HEK293 (cell line): ENCODE measurements around the gene MBD3L2.
"Not testable (repeated sequence)": the region's sequence is repeated elsewhere in the genome, so short reads cannot be mapped to it uniquely, and the experiment has no call there.

Source experiments
- CTCF ChIA-PET: fragments of 350-600 bp; formaldehyde crosslinking; extraction: SDS; loops from one replicate; lab custom pipeline; 2021; ENCODE audit warnings: antibody characterized with exemption; lab: Yijun Ruan, JAX
- POLR2A ChIA-PET: fragments of 300-600 bp; formaldehyde crosslinking; extraction: SDS; loops from one replicate; lab custom pipeline; 2020; ENCODE audit warnings: antibody characterized with exemption, inconsistent platforms; lab: Yijun Ruan, JAX
- H3K27ac ChIP-seq: fragments of 200-500 bp; sonication (Bioruptor generic); 2 replicates; pipeline ENCODE4 v1.5.1; 2014; ENCODE audit warnings: low read depth, low read length, control low read depth, inconsistent platforms; ENCODE audit errors: extremely low read depth
- H3K36me3 ChIP-seq, 2 experiments: fragments of 200-500 bp in 1 of 2; sonication (Bioruptor generic) in 1 of 2; 1 replicate in 1 of 2; 2 replicates in 1 of 2; pipeline ENCODE4 v1.5.1; 2014 to 2017; ENCODE audit warnings: inconsistent platforms in 2 of 2, low read length in 2 of 2; ENCODE audit not compliant: control insufficient read depth in 2 of 2, insufficient read depth in 1 of 2
- H3K4me1 ChIP-seq: fragments of 200-500 bp; sonication (Bioruptor generic); 2 replicates; pipeline ENCODE4 v1.5.1; 2014; ENCODE audit warnings: mild to moderate bottlenecking, low read length, inconsistent platforms; ENCODE audit not compliant: control insufficient read depth, insufficient read depth
- H3K4me3 ChIP-seq: 2 replicates; pipeline ENCODE4 v1.5.1; 2011; ENCODE audit warnings: low read depth, mild to moderate bottlenecking, control low read depth, low read length, moderate library complexity
- H3K9me3 ChIP-seq: fragments of 200-500 bp; sonication (Bioruptor generic); 2 replicates; pipeline ENCODE4 v1.5.1; 2014; ENCODE audit warnings: low read depth, low read length, inconsistent platforms; ENCODE audit not compliant: control insufficient read depth, insufficient read depth

Gene MBD3L2

DNA sequence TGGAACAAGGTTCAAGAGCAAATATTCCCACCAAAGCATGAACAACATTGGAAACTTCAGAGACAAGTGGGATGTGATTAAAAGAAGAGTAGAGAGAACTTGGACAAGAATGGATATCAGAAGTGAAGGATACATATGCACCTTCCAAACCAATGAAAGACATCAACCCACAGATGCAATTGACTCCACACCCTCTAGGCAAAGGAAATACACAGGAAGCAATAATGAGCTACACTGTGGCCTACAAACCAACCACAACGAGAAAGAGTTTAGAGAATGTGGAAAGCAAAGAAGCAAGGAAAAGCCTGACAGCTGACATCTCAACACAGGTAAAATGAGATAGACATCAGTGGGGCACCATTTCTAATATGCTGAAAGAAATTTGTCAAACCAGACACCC is 20.3 kb upstream of the MBD3L2 start:
- H3K4me1 ChIP-seq, H3K4me3 ChIP-seq, CTCF ChIA-PET, POLR2A ChIA-PET, H3K27ac ChIP-seq, H3K9me3 ChIP-seq, H3K36me3 ChIP-seq: not testable (repeated sequence)

DNA sequence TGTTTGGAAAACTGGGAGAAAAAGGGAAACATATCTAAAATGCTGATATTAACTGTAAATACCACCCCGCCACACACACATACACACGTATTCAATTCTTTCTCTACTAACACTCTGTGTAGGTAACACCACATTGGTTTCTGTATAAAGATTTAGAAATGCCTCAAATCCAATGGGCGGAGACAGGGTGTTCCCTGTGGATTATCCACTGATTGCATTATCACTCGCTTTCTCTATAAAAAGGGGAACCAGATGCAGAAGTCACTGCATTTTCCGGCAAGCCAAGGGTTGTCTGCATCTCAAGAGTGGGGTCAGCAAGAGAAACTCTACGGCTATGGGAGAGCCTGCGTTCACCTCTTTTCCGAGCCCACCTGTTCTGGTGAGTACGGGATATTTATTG is 18.8 kb upstream of the MBD3L2 start, which contains the start of gene MBD3L5:
TSS of gene MBD3L5 (plus strand) at position 301 of the 400 bp plus-strand sequence. CDS start at position 335, 34 bp downstream.
- H3K27ac ChIP-seq, H3K4me1 ChIP-seq, H3K9me3 ChIP-seq, H3K36me3 ChIP-seq, CTCF ChIA-PET, H3K4me3 ChIP-seq: not testable (repeated sequence)
- POLR2A ChIA-PET = interaction anchor here (0.6 kb wide), 1 partner anchor 69 kb away, joined by 3 read pairs; no protein-coding TSS in a partner anchor

DNA sequence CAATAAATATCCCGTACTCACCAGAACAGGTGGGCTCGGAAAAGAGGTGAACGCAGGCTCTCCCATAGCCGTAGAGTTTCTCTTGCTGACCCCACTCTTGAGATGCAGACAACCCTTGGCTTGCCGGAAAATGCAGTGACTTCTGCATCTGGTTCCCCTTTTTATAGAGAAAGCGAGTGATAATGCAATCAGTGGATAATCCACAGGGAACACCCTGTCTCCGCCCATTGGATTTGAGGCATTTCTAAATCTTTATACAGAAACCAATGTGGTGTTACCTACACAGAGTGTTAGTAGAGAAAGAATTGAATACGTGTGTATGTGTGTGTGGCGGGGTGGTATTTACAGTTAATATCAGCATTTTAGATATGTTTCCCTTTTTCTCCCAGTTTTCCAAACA is 9.0 kb upstream of the MBD3L2 start, which contains the start of gene MBD3L4:
TSS of gene MBD3L4 (minus strand) at position 101 of the 400 bp plus-strand sequence. CDS start at position 66, 35 bp downstream.
- H3K9me3 ChIP-seq, H3K4me1 ChIP-seq, H3K4me3 ChIP-seq, H3K36me3 ChIP-seq, POLR2A ChIA-PET, CTCF ChIA-PET, H3K27ac ChIP-seq: not testable (repeated sequence)

GRCh38 chr19:7041563-7041962 is 7.6 kb upstream of the MBD3L2 start:
- H3K4me1 ChIP-seq, H3K9me3 ChIP-seq, H3K36me3 ChIP-seq, POLR2A ChIA-PET, H3K4me3 ChIP-seq, CTCF ChIA-PET, H3K27ac ChIP-seq: not testable (repeated sequence)

DNA sequence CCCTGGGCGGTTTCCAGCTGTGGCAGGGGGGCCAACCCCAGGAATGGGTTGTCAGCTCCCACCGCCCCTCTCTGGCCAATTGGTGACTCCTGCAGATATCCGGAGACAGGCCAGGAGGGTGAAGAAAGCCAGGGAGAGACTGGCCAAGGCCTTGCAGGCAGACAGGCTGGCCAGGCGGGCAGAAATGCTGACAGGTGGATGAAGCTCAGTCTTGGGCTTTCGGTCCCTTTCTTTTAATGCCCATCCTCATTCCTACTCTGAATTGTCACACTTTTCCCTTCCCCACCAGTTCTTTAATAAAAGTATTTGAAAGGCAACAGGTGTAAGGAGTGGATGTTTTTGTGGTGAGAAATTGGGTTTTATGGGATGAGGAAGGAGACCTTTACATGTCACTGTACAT is 2.3 kb downstream of the MBD3L2 start:
- H3K36me3 ChIP-seq, H3K9me3 ChIP-seq, CTCF ChIA-PET, POLR2A ChIA-PET, H3K27ac ChIP-seq, H3K4me1 ChIP-seq, H3K4me3 ChIP-seq: not testable (repeated sequence)

DNA sequence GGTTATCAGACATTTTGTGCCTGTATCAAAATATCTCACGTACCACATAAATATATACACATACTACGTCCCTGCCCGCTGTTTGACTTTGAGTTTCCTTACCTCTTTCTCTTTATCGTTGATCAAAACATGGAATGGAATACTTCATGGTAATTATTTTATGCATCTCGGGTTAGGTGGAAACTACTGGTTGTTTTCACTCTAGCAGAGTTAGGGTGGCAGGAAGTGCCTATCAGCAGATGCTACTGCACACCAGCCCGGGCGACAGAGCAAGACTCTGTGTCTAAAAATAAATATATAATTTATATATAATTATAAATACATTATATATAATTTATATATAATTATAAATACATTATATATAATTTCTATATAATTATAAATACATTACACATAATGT is 3.8 kb downstream of the MBD3L2 start:
- H3K9me3 ChIP-seq, H3K4me3 ChIP-seq, H3K4me1 ChIP-seq, H3K36me3 ChIP-seq, H3K27ac ChIP-seq, CTCF ChIA-PET, POLR2A ChIA-PET: not testable (repeated sequence)

DNA sequence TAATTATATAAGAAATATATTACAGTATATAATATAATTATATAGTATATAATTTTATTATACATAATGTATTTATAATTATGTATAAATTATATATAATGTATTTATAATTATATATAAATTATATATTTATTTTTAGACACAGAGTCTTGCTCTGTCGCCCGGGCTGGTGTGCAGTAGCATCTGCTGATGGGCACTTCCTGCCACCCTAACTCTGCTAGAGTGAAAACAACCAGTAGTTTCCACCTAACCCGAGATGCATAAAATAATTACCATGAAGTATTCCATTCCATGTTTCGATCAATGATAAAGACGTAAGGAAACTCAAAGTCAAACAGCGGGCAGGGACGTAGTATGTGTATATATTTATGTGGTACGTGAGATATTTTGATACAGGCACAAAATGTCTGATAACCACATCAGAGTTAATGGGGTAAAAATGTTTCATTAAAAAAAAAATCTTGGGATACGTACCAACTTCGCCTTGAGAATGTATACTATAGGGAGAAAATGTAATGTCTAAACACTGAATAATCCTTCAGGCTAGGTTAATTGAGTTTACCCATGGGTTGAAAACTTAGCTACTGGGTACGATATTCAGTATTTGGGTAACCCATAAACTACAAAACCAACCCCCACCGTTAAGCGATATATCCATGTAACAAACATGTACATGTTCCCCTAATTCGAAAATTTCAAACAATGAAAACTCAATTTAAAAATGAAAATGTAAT is 5.7 kb downstream of the MBD3L2 start:
- H3K27ac ChIP-seq, CTCF ChIA-PET, H3K9me3 ChIP-seq, POLR2A ChIA-PET, H3K4me1 ChIP-seq, H3K36me3 ChIP-seq, H3K4me3 ChIP-seq: not testable (repeated sequence)

DNA sequence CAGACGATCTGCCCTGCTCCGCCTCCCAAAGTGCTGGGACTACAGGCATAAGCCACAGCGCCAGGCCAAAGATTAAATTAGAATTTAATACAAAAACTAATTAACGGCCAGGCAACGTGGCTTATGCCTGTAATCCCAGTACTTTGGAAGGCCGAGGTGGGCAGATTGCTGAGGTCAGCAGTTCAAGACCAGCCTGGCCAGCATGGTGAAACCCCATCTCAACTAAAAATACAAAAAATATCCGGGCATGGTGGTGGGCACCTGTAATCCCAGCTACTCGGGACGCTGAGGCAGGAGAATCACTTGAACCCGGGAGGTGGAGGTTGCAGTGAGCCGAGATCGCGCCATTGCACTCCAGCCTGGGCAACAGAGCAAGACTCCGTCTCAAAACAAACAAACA is 6.6 kb downstream of the MBD3L2 start:
- H3K27ac ChIP-seq, H3K36me3 ChIP-seq, POLR2A ChIA-PET, H3K4me3 ChIP-seq, H3K4me1 ChIP-seq, CTCF ChIA-PET, H3K9me3 ChIP-seq: not testable (repeated sequence)

DNA sequence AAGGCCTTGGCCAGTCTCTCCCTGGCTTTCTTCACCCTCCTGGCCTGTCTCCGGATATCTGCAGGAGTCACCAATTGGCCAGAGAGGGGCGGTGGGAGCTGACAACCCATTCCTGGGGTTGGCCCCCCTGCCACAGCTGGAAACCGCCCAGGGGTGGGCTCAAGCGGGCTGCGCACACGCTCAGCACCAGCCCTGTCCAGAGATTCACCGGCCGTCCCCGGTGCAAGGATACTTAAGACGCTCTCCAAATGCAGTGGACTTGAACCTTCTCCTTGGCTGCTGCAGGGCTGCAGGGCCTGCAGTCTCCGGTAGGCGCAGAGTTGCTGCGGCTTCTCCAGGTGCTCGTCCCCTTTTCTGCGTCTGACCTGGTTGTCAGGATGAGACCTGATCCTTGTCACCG is 7.2 kb downstream of the MBD3L2 start:
- H3K27ac ChIP-seq, POLR2A ChIA-PET, H3K4me1 ChIP-seq, H3K9me3 ChIP-seq, H3K36me3 ChIP-seq, CTCF ChIA-PET, H3K4me3 ChIP-seq: not testable (repeated sequence)

DNA sequence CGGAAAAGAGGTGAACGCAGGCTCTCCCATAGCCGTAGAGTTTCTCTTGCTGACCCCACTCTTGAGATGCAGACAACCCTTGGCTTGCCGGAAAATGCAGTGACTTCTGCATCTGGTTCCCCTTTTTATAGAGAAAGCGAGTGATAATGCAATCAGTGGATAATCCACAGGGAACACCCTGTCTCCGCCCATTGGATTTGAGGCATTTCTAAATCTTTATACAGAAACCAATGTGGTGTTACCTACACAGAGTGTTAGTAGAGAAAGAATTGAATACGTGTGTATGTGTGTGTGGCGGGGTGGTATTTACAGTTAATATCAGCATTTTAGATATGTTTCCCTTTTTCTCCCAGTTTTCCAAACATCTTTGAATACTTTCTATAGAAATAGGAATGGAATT is 9.5 kb downstream of the MBD3L2 start, which contains the start of gene MBD3L3:
TSS of gene MBD3L3 (minus strand) at position 101 of the 400 bp plus-strand sequence. CDS start at position 30, 71 bp downstream.
- CTCF ChIA-PET, H3K4me3 ChIP-seq, POLR2A ChIA-PET, H3K4me1 ChIP-seq, H3K9me3 ChIP-seq, H3K36me3 ChIP-seq, H3K27ac ChIP-seq: not testable (repeated sequence)

DNA sequence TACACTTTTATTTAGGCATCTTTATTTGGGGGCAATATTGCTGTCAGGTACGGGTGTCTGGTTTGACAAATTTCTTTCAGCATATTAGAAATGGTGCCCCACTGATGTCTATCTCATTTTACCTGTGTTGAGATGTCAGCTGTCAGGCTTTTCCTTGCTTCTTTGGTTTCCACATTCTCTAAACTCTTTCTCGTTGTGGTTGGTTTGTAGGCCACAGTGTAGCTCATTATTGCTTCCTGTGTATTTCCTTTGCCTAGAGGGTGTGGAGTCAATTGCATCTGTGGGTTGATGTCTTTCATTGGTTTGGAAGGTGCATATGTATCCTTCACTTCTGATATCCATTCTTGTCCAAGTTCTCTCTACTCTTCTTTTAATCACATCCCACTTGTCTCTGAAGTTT is 10.9 kb downstream of the MBD3L2 start:
- H3K36me3 ChIP-seq, H3K9me3 ChIP-seq, CTCF ChIA-PET, H3K4me3 ChIP-seq, H3K27ac ChIP-seq, H3K4me1 ChIP-seq, POLR2A ChIA-PET: not testable (repeated sequence)
